HG02642 (cell line): ENCODE results near the gene ARL6IP4.
A peak's percentile ranks its signal among the peaks of the same experiment; 100 is the strongest.

Experiments used
- ATAC-seq: cut with Tn5 transposase; IDR thresholded peaks from one replicate; pipeline ENCODE4 v1.9.1; 2021; ENCODE audit warnings: mild to moderate bottlenecking; ENCODE audit not compliant: unreplicated experiment, poor library complexity

Gene ARL6IP4

DNA sequence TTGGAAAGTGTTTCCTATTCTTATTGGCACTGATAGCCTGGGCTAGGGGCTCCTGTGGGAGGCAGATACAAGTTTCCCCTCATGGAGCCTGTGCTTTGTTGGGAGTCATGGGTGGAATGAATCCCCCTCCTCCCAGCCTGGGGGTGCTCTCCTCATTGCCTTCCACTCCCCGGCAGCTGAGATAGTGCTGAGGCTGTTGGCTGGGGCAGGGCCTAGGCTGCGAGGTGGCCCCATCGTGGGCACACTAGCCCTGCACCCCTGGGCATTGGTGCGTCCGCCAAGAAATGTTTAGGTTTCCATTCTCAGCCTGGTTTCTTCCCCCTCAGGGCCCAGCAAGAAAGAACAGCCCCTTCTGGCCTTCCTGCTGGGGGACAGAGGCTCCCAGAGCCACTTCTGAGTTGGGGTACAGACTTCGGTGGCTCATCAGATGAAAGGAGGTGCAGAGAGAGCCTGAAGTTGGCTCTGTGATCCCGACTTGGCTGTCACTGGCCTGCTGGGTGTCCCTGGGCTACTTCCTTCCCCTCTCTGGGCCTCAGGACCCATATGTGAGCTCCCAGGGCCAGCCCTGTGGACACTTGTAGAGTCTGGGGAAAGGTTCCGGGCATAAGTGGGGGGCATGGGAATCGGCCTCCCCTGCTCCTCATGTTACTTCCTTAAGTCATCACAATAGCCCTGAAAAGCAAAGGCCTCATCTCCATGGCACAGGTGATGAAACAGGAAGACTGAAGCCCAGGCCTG, 2.7 kb upstream of the ARL6IP4 start:
- ATAC-seq, result no peak

DNA sequence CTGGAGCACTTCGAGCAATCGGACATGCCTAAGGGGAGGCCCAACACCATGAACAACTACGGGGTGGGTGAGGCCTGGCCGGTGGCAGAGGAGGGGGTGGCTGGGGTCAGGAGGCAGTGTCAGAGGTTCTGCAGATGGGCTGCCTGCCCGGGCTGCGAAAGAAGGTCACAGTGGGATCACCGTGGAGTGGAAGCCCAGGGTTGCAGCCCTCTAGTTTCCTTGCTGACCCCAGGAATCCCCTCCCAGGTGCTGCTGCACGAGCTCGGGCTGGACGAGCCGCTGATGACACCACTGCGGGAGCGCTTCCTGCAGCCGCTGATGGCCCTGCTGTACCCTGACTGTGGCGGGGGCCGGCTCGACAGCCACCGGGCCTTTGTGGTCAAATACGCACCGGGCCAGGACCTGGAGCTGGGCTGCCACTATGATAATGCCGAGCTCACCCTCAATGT, 1.9 kb upstream of the ARL6IP4 start:
- ATAC-seq, result no peak

DNA sequence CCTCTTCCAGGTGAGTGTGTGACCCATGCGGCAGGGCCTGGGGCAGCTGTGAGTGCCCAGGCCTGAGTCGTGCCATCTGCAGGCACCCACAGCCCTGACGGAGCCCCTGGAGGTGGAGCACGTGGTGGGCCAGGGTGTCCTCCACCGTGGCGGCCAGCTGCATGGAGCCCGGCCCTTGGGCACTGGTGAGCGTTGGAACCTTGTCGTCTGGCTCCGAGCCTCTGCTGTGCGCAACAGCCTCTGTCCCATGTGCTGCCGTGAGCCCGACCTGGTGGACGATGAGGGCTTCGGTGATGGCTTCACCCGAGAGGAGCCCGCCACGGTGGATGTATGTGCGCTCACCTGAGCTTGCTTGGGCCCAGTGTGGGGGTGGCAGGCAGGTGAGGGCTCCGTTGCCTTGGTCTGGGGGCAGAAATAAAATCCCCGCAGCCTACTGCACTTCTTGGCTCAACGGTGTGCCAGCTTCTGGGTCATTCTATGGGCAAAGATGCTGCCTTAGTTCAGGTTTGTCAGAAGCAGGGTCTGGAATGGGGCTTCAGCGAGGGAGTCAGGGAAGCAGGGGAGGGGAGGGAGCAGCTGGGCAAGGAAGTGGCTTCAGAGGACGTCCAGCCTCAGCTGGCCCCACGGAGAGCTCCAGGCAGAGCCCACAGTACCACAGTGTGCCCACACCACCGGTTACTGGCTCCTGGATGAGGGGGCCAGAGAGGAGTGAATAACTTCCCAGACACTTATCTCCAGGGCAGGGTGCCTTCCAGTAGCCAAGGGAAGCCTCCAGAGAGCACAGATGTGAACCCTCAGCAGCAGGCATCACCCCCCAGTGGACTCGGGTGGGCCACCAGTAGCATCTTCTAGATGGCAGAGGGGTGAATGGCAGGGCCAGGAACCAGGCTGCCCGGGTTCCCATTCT, 1.2 kb upstream of the ARL6IP4 start:
- no peak for ATAC-seq

DNA sequence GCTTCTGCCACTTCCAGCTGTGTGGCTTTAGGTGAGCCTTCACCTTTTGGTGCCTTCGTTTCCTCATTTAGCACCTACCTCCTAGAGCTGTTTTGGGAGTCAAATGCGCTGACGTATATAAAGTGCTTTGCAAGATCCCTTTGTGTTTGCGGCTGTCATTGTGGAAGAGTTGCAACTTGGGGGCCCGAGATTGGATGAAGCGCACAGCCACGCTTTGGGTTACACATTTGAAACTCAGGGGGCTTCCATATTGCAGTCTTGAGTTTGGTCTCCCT, 636 bp upstream of the ARL6IP4 start:
- no peak for ATAC-seq

- peak; percentile 17 for ATAC-seq
Observed at GRCh38 chr12:122981036-122981471, 573 bp downstream of the ARL6IP4 start.

DNA sequence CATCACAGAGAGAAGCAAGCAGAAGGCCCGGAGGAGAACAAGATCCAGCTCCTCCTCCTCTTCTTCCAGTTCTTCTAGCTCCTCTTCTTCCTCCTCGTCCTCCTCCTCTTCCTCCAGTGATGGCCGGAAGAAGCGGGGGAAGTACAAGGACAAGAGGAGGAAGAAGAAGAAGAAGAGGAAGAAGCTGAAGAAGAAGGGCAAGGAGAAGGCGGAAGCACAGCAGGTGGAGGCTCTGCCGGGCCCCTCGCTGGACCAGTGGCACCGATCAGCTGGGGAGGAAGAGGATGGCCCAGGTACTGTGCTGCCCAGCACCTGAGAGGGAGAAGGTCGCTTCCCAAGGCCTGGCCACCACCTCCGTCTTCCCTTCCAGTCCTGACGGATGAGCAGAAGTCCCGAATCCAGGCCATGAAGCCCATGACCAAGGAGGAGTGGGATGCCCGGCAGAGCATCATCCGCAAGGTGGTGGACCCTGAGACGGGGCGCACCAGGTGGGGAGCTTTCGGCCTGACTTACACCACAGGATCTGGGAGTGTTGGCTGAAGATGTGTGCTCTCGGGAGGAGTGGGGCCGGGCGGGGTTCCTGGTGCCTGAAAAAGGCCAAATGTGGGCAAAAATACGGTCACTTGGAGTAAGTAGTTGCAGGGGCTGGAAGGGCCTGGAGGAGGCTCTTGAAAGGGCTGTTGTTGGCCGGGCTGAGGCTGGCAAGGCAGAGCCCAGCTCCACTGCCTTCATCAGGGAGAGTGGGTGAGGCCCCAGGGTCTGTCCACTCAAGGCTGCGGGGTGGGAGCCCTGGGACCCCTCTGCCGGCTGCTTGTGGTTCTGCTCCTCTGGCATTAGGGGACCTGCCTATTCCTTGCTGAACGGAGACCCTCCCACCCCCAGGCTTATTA, 1.4 kb downstream of the ARL6IP4 start:
- no peak for ATAC-seq

GRCh38 chr12:122982477-122982815, 2.0 kb downstream of the ARL6IP4 start:
- no peak for ATAC-seq

GRCh38 chr12:122982963-122983788, 2.7 kb downstream of the ARL6IP4 start:
- ATAC-seq, result no peak

GRCh38 chr12:122983789-122984515, 3.5 kb downstream of the ARL6IP4 start:
- no peak for ATAC-seq

- no peak for ATAC-seq
Observed at GRCh38 chr12:122984612-122985337, 4.3 kb downstream of the ARL6IP4 start.

DNA sequence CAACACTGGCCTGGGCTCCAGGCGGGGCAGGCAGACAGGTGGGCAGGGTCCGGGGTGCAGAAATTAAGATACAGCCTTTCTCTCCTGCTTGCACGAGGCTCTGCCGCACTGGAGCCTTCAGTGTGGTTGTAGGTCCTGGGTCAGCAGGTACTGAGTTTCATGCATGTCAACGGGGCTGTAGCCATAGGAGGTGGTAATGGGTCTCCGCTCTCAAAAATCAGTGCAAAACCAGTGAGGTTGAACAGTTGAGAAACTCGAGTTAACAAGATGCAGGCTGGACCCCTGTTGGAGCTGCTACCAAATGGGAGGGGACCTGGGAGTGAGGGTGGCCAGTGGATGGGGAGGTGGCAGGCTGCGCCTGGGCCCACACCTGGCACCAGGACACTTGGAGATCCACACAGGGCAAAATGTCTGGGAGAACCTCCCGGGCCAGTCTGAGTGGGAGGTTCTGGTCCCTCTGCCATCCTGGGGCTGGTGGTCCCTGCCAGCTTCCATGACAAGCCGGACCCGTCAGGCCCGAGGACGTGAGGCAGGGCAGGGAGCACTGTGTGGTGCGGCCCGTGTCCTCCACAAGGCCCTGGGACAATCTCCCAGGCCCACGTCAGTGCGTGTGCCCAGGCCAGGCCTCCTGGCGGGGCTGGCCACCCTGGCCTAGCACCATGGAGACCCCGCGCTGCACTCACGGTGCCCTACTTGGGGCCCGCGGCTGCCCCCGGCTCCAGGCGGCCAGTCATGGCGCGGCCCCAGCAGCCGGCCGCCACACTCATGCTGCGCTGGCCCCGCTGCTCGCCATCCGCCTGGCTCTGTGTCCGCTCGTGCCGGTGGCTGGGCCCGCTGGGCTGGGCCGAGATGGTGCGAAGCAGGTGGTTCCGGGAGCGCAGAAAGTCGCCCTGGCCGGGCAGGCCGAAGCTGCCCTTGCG, 5.1 kb downstream of the ARL6IP4 start:
- no peak for ATAC-seq

GRCh38 chr12:122986258-122986871, 5.9 kb downstream of the ARL6IP4 start:
- no peak for ATAC-seq

- no peak for ATAC-seq
Observed at GRCh38 chr12:122987086-122987951, 6.8 kb downstream of the ARL6IP4 start.

- ATAC-seq, result no peak
Observed at GRCh38 chr12:122988036-122988435, 7.6 kb downstream of the ARL6IP4 start.

DNA sequence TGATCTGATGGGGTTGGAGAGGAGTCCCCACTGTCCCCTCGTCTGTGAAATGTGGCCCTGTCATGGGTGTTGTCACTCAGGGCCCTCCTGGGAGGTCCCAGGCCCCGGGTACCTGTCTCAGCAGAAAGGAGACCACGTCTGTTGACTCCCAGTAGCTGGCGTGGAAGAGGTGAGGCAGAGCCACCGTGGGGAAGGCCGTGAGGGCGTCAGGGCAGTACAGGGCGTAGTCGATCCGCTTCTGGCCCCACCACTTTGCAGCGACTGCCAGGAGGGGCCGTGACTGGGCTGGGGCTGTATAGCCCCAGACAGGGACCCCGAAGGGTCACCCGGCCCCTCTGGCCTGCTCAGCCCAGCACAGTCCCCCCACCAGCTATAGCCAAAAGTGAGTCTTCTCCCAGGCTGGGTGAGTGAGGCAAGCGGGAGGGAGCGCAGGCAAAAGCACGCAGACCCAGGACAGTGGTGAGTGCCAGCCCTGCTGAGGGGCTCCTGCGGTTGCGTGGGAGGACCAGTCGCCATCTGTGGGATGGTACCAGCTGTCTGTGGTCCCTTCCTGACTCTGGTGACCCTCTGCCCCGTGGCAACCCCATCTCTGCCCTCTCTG, 8.2 kb downstream of the ARL6IP4 start:
- no peak for ATAC-seq
